ENCODE measurements around the gene MELTF. TPM values are rescaled to one million over a fixed set of nuclear protein-coding genes. Genes with fewer than 3 reads are reported as not detected.

Gene MELTF
- total RNA-seq, 2 donors from 2014 or later, result 15.7 to 31.2 TPM

DNA sequence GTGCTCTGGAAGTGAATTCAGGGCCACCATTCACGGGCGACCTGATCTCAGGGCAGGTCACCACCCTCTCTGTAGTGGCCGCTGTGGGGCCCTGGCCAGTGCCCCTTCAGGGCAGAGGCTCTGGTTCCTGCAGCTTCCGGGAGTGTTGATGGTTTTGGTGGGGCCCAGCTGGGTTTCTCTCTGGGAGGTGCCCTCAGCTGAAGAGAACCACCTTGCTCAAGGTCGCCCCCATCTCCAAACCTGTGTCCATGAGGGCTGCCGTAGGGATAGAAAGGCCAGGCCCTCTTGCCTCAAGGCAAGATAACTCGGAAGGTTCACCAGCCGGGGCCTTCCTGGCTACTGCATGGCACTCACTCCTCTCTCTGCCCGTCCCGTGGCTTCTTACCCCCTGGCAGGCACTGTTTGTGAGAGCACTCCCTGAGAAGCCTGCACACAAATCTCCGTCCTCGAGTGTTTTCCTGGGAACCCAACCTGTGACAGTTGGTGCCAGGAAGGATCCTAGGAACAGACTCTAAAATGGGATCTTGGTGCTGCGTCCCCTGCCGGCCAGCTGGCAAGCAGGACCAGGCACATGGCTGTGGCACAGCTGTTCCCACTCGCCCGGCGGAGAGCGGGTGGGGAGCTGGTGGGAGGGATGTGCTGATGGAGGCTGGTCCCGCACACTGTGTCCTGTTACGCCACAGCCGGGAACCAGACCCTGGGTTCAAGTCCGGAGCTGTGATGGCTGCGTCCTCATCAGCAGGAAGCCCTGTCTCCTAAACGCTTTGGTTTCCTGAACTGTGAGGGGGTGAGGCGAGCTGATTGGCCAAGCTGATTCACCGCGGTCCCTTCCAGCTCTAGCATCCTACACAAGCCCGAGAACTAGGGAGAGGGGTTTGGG lies 37.8 kb downstream of the MELTF start:
- H3K27me3 ChIP-seq, result no peaks in the 10 kb centered on the region
- intact Hi-C loops (cut with DNase I), result no loop called here
- H3K9ac ChIP-seq (ENCODE audit: low read depth in 2 of 2, low read length in 2 of 2), result no peak overlapping the region
- no peaks in the 10 kb centered on the region for H3K9me3 ChIP-seq
- H3K36me3 ChIP-seq, result no peaks in the 10 kb centered on the region
- DNase-seq, result no peak
- H3K4me3 ChIP-seq, result no peak overlapping the region
- H3K27ac ChIP-seq, result no peak overlapping the region
- H3K4me1 ChIP-seq, result no peaks in the 10 kb centered on the region
- TF ChIP-seq, protein P1, sequence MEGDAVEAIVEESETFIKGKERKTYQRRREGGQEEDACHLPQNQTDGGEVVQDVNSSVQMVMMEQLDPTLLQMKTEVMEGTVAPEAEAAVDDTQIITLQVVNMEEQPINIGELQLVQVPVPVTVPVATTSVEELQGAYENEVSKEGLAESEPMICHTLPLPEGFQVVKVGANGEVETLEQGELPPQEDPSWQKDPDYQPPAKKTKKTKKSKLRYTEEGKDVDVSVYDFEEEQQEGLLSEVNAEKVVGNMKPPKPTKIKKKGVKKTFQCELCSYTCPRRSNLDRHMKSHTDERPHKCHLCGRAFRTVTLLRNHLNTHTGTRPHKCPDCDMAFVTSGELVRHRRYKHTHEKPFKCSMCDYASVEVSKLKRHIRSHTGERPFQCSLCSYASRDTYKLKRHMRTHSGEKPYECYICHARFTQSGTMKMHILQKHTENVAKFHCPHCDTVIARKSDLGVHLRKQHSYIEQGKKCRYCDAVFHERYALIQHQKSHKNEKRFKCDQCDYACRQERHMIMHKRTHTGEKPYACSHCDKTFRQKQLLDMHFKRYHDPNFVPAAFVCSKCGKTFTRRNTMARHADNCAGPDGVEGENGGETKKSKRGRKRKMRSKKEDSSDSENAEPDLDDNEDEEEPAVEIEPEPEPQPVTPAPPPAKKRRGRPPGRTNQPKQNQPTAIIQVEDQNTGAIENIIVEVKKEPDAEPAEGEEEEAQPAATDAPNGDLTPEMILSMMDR (IDR thresholded peaks at IDR 0.05), result no peak

DNA sequence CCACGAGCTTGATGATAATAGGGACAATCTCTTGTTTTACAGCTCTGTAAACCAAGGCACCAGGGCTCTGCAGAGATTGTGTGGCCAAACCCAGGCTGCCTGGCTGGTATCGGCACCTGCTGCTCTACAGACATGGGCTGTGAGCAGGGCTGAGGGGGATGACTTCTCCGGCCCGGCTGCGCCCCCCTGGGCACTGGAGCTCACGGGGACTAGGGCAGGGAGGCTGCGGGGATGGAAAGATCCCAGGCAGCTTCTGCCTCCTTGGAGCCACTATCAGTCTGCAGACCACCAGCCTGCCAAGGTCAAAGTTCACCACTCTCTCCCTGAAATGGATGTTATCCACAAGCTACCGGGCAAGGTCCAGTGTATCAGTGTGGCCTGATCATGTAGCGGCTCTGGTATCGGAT lies 39.0 kb downstream of the MELTF start:
- Histone ChIP-seq H3K4me3 (no peak overlapping the region), H3K9ac (ENCODE audit: low read depth in 2 of 2, low read length in 2 of 2) (no peak overlapping the region), H3K27me3 (no peaks in the 10 kb centered on the region), H3K9me3 (no peaks in the 10 kb centered on the region), H3K36me3 (no peaks in the 10 kb centered on the region), H3K27ac (no peak overlapping the region), H3K4me1 (no peaks in the 10 kb centered on the region)
- intact Hi-C loops (cut with DNase I), result no loop called here
- TF ChIP-seq, protein P1 (IDR thresholded peaks at IDR 0.05), result no peak
- no peak for DNase-seq

DNA sequence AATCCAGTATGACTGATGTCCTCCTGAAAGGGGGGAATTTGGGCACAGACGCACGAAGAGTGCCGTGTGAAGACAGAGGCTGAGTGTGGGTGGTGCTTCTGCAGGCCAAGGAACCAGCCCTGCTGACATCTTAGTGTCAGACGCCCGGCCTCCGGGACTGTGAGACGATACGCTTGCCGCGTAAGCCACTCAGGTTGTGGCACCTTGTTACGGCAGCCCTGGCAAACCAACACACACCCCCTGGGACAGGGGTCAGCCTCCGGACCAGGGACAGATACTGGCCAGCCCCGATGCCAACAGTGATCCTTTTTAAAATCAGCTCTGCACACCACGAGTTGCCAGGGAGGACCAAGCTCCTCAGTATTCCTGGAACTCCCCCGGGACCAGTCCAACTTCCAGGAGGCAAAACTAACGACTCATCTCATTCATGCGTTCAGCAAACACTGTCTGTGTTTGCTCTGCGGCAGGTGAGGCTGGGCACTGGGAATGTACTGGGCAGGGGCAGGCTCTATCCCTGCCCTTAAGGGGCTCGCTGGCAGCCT lies 39.8 kb downstream of the MELTF start:
- DNase-seq, result no peak
- no peak overlapping the region for H3K4me3 ChIP-seq
- TF ChIP-seq, protein P1 (IDR thresholded peaks at IDR 0.05), result no peak
- no peak overlapping the region for H3K27ac ChIP-seq
- intact Hi-C loops (cut with DNase I), result no loop called here
- no peaks in the 10 kb centered on the region for H3K4me1 ChIP-seq
- no peak overlapping the region for H3K9ac ChIP-seq (ENCODE audit: low read depth in 2 of 2, low read length in 2 of 2)
- H3K36me3 ChIP-seq, result no peaks in the 10 kb centered on the region
- no peaks in the 10 kb centered on the region for H3K27me3 ChIP-seq
- no peaks in the 10 kb centered on the region for H3K9me3 ChIP-seq

DNA sequence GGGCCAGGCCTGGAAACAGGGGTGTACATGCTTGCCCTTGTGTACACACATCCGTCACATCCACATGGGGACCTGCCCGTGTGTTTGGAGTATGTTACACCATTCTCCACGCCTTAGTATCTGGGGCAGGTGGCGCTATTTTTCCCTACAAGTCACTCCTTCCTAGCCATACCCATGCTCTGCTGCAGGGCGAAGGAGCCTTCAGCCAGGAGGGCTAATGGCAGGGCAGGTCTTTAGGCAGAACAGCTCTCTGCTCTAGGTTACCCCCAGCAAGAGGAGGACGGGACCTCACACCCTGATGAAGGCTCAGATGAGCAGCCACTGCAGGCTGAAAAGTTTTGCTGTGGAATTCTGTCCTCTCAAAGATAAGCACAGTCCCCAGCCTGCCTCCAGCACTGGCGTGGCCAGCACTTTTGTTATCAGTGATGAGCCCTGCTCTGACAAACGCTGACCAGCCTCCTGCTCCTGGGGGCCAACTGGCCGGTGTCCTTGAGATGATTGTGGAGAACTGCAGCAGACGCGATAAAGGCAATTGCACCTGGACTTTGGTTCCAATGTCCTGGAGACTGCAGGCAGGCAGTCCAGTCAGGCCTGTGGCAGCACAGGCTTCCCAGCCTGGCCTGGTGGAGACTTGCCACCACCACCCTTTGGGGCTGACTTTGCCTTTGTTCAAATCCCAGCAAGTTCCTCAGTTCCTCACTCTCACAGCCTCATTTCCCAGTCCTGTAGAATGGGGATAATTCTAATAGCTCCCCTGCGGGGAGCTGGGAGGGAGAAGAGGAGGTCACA lies 41.2 kb downstream of the MELTF start:
- Histone ChIP-seq H3K27ac (no peak overlapping the region), H3K4me1 (no peaks in the 10 kb centered on the region), H3K4me3 (no peak overlapping the region), H3K27me3 (no peaks in the 10 kb centered on the region), H3K9me3 (no peaks in the 10 kb centered on the region), H3K36me3 (no peaks in the 10 kb centered on the region), H3K9ac (ENCODE audit: low read depth in 2 of 2, low read length in 2 of 2) (peak overlapping the region in 1 of 2 donors; percentile 12)
- TF ChIP-seq, protein P1 (IDR thresholded peaks at IDR 0.05), result no peak
- intact Hi-C loops (cut with DNase I), result no loop called here
- peak; percentile 58 for DNase-seq

DNA sequence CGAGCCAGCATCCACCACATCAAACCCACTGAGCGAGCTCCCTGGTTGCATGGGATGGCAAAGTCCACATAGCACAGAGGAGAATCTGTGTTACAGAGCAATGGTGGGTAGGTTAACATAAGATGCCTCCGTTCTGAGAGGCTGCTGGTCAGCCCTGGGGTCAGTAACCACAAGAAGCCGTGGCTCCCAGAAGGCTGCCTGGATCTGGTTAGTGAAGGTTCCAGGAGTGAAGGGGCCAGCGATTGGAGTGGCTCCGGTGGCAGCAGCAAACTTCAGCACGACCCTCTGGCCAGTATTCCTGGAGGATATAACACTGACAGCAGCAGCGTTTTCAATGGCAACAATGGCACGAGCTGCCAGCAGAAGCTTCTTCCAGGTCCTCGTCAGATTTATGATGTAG lies 42.6 kb downstream of the MELTF start:
- no peaks in the 10 kb centered on the region for H3K36me3 ChIP-seq
- TF ChIP-seq, protein P1 (IDR thresholded peaks at IDR 0.05), result no peak
- intact Hi-C loops (cut with DNase I), result no loop called here
- no peak overlapping the region for H3K9ac ChIP-seq (ENCODE audit: low read depth in 2 of 2, low read length in 2 of 2)
- H3K27ac ChIP-seq, result no peak overlapping the region
- no peaks in the 10 kb centered on the region for H3K4me1 ChIP-seq
- no peak overlapping the region for H3K4me3 ChIP-seq
- no peaks in the 10 kb centered on the region for H3K27me3 ChIP-seq
- no peak for DNase-seq
- H3K9me3 ChIP-seq, result no peaks in the 10 kb centered on the region

All from colonic mucosa (tissue), 4 donors.